Measurements from ENCODE around the gene TFPI2.

Gene TFPI2

GRCh38 chr7:93906267-93906666 is 15.7 kb upstream of the TFPI2 start, which contains the start of gene GNGT1:
TSS of gene GNGT1 (plus strand) at chr7:93906567. CDS start at chr7:93906747, 180 bp downstream.
- no peak for DNase-seq (ENCODE audit: low spot score)

DNA sequence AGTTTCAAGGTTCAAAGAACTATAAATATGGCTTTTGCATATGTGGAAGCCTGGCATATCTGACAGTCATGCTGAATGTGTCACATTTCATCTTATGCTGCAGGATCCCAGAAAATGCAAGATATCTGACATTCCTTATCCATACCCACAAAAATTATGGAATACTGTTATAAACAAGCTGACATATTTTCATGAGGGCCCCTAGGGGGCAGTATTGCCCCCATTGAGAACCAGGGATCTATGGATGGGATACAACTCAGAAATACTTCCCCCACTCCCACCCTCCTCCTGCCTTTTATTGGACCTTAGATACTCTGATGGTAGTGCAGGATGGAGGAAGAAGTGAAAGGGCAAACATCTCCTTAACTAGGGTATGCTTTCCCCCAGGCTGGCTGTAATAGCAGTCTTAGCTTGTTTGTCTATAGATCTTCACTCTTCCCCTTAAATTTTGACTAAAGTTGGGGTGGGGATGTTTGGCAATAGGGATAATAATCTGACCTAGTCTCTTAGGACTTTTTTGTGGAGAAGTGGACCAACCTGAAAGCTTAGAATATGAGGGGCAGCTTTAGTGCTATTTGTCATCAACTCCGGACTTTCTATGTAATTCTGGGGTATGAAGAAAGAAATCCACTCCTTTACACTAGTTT is 12.3 kb upstream of the TFPI2 start:
- DNase-seq (ENCODE audit: low spot score): peak; percentile 44

GRCh38 chr7:93897680-93898079 is 7.1 kb upstream of the TFPI2 start:
- DNase-seq (ENCODE audit: low spot score): no peak

GRCh38 chr7:93895859-93896600 is 5.5 kb upstream of the TFPI2 start:
- DNase-seq (ENCODE audit: low spot score): no peak

GRCh38 chr7:93894966-93895640 is 4.5 kb upstream of the TFPI2 start:
- peak; percentile 70 for DNase-seq (ENCODE audit: low spot score)

GRCh38 chr7:93894426-93894825 is 3.9 kb upstream of the TFPI2 start:
- DNase-seq (ENCODE audit: low spot score): no peak

- DNase-seq (ENCODE audit: low spot score): no peak
Measured at GRCh38 chr7:93890041-93890463, 501 bp downstream of the TFPI2 start.

DNA sequence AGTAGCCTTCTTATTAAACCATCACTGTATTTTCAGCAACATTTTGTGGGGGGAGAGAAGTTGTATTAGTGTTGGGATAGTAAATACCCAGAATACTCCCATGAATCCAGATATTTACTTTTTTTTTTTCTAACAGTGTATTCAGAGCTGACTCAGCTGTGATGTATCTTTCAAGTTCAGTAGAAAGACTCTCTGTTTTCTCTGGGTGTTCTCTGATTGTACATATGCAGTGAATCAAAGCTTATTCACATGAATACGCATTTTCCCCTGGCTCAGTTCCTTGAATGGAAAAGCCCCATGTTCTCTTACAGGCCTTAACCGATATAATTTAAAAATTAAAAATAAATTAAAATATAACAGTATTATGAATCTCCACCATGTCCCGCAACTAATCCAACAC is 1.3 kb downstream of the TFPI2 start:
- no peak for DNase-seq (ENCODE audit: low spot score)

DNA sequence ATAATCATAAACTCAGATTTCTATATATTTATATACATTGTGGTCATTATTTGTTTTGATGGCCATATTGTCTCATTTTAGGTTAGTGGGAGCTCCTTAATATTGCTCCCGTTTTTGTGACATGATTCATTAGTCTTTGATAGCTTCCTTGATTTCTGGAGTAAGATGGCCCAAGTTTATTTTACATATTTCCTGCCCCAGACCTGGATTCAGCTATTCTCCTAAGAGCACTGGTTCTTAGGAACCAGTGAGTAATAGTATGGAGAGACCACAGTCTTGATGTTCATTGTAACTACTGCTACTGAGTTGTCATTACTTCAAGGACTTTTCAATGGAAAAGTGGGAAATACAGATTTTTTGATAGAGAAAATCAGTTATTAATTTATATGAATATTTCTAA is 6.0 kb downstream of the TFPI2 start:
- DNase-seq (ENCODE audit: low spot score): no peak

GRCh38 chr7:93883917-93884345 is 6.6 kb downstream of the TFPI2 start:
- DNase-seq (ENCODE audit: low spot score): no peak

GRCh38 chr7:93883078-93883916 is 7.3 kb downstream of the TFPI2 start:
- DNase-seq (ENCODE audit: low spot score): no peak

- no peak for DNase-seq (ENCODE audit: low spot score)
Measured at GRCh38 chr7:93882468-93882867, 8.1 kb downstream of the TFPI2 start.

- DNase-seq (ENCODE audit: low spot score): no peak
Measured at GRCh38 chr7:93879356-93879755, 11.2 kb downstream of the TFPI2 start.

DNA sequence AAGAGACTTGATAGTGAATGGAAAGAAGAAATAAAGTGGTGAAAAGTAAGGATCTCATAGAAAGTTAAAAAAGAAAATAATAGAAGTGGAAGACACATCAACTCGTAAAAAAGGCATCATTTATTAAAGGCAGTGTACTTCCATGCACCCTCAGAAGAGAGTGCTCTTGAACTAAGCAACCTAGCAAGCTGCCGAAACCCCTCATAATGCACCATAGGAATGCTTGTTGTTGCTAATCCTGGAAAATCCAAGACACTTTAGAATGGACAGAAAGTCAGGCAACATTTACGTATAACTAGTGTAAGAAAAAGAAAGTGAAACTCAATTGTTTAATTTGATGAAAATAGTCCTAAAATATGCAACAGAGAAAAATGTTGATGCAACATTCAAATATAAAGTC is 12.8 kb downstream of the TFPI2 start:
- DNase-seq (ENCODE audit: low spot score): no peak

- no peak for DNase-seq (ENCODE audit: low spot score)
Measured at GRCh38 chr7:93873998-93874574, 16.5 kb downstream of the TFPI2 start.

DNA sequence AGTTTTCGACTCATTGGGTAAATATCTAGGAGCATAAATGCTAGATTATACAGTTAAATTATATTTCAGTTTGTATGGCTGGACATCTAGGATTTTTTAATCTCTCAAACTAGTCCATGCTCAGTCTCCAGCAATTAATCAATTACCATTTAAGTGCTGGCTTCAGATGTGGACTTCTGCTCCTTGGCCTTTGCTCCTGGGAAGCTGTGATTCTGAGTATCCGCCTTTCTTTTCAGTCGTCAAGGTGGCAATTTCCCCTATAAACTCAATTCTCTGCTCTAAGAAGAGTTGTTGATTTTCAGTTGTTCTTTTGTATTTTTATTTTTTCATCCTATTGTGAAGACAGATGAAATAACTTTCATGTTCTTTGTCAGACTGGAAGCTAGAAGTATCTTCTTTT is 23.7 kb downstream of the TFPI2 start:
- no peak for DNase-seq (ENCODE audit: low spot score)

GRCh38 chr7:93862651-93863050 is 27.9 kb downstream of the TFPI2 start:
- no peak for DNase-seq (ENCODE audit: low spot score)

GRCh38 chr7:93861325-93861949 is 29.1 kb downstream of the TFPI2 start:
- no peak for DNase-seq (ENCODE audit: low spot score)

DNA sequence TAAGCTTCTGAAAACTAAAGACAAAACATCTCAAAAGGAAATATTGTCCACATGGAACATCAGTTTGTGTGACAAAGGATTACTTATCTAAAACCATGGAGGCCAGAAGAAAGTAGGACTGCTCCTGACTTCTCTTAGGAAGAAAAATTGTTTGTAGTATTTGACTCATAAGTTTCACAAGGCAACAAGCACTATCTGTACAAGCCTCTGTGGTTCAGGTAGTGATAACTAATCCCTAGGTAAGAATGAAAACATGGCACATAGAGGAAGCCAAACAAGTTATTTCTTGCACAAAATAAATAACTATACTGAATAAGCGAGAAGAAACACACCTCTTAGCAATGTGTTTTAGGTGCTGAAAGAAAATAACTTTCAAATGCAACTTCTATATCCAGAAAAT is 30.3 kb downstream of the TFPI2 start:
- no peak for DNase-seq (ENCODE audit: low spot score)

GRCh38 chr7:93858857-93859256 is 31.7 kb downstream of the TFPI2 start:
- no peak for DNase-seq (ENCODE audit: low spot score)

GRCh38 chr7:93856323-93856722 is 34.2 kb downstream of the TFPI2 start:
- DNase-seq (ENCODE audit: low spot score): no peak
